Lower lobe of right lung (tissue), 2 donors: ENCODE data around the gene KIF16B. TPM values are rescaled to one million over a fixed set of nuclear protein-coding genes. Genes with fewer than 3 reads are reported as not detected.

Experiments
- ATAC-seq, 2 donors: fragments of 200-7000 bp; cut with Tn5 transposase; one replicate each; pipeline ENCODE4 v1.9.1; 2020 to 2022; ENCODE audit warnings: mild to moderate bottlenecking in 2 of 2, moderate library complexity in 2 of 2
- DNase-seq: peaks from one replicate; pipeline ENCODE4 v3.0.0-alpha.2; 2020
- H3K27ac ChIP-seq: fragments of 200-600 bp; one replicate; pipeline ENCODE4 v1.8.0; 2022
- H3K27me3 ChIP-seq: fragments of 200-600 bp; one replicate; pipeline ENCODE4 v1.8.0; 2022; ENCODE audit warnings: low read depth
- H3K36me3 ChIP-seq: fragments of 200-600 bp; one replicate; pipeline ENCODE4 v1.8.0; 2022; ENCODE audit warnings: mild to moderate bottlenecking
- H3K4me1 ChIP-seq: fragments of 200-600 bp; one replicate; pipeline ENCODE4 v1.8.0; 2022
- H3K4me3 ChIP-seq: fragments of 200-600 bp; one replicate; pipeline ENCODE4 v1.8.0; 2022; ENCODE audit warnings: mild to moderate bottlenecking
- H3K9me3 ChIP-seq: fragments of 200-600 bp; one replicate; pipeline ENCODE4 v1.8.0; 2022
- intact Hi-C: fragments of 100-400 bp; cut with DNase I; formaldehyde crosslinking; loops from one replicate; pipeline ENCODE4 v1.11.0; 2022
- total RNA-seq: library from RNA; stranded (reverse); fragmentation: NEBNext Ultra II Directional; extraction: Animal tissue kit (Norgen Biotek cat#: 25700); gene quantifications from one replicate; pipeline ENCODE4 v1.2.1, GENCODE V29; 2021
- TF ChIP-seq, protein P1 (sequence below): fragments of 200-600 bp; IDR thresholded peaks from one replicate; pipeline ENCODE4 v1.8.0; 2022; ENCODE audit warnings: antibody characterized with exemption, mild to moderate bottlenecking
- donor health status: DM: no; HTN: yes; CAD: no; lungs with severe emphysema.

Gene KIF16B
- total RNA-seq, 1 donor from 2014 or later: 25.1 TPM

DNA sequence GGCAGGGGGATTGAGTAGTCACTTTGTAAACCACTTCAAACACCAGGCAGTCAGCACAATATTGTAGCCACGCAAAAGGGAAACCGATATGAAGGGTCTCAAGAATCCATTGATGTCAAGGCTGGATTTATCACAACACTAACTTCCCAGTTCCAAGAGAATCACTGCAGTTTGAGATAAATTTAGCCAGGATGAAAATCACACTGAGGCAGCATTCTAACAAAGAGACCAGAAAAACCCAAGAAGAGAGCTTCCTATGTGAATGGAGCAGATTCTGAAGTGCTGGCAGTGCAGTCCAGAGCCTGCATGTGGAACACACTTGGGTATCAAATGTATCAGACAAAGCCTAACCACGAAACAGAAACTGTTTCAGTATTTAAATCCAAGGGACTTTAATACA is 84.6 kb downstream of the KIF16B start:
- no peak overlapping the region for H3K4me3 ChIP-seq
- no peaks in the 10 kb centered on the region for H3K9me3 ChIP-seq
- ATAC-seq: no peak
- TF ChIP-seq, protein P1, sequence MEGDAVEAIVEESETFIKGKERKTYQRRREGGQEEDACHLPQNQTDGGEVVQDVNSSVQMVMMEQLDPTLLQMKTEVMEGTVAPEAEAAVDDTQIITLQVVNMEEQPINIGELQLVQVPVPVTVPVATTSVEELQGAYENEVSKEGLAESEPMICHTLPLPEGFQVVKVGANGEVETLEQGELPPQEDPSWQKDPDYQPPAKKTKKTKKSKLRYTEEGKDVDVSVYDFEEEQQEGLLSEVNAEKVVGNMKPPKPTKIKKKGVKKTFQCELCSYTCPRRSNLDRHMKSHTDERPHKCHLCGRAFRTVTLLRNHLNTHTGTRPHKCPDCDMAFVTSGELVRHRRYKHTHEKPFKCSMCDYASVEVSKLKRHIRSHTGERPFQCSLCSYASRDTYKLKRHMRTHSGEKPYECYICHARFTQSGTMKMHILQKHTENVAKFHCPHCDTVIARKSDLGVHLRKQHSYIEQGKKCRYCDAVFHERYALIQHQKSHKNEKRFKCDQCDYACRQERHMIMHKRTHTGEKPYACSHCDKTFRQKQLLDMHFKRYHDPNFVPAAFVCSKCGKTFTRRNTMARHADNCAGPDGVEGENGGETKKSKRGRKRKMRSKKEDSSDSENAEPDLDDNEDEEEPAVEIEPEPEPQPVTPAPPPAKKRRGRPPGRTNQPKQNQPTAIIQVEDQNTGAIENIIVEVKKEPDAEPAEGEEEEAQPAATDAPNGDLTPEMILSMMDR: no peak
- no peaks in the 10 kb centered on the region for H3K4me1 ChIP-seq
- no peaks in the 10 kb centered on the region for H3K27me3 ChIP-seq
- peaks cover 32% of the 10 kb centered on the region for H3K36me3 ChIP-seq
- H3K27ac ChIP-seq: no peak overlapping the region
- DNase-seq: no peak
- intact Hi-C loops: no loop called here

DNA sequence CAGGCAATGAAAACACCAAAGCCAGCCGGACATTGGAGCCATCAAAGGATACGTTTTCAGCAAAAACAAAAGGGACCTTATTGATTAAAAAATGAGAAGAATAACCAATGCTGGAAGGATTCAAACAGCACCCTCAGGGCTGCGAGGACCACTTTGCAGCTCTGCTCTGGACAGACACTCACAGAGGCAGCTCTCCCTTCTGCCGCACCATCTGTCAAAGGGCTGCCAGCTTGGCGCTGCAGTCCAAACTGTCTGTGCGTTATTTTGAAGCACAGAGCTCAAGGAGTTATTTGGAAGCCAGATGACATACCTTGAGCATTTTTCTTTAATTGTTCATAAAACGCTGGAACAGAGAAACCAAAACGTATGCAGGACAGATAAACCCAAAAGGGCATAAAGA is 85.2 kb downstream of the KIF16B start:
- intact Hi-C loops: no loop called here

DNA sequence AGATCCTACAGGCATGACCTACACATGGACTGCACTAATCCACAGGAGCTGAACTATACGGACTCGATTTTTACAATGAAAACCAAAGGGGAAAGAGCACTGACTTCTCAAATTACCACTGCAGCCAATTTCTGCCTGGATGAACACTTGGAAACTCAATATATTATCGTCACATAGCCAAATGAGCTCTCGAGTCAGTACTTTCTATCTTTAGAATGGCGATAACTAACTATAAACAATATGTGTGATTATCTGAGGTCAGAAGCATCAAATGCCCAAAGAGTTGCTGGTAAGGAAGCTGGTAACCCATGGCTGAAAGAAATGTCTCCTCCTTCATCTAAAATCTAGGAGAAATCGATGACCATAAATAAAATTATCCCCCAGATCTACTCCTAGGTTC is 86.7 kb downstream of the KIF16B start:
- DNase-seq: no peak
- intact Hi-C loops: no loop called here
- Histone ChIP-seq H3K4me3 (no peak overlapping the region), H3K36me3 (peaks cover 24% of the 10 kb centered on the region), H3K27ac (no peak overlapping the region), H3K9me3 (no peaks in the 10 kb centered on the region), H3K4me1 (no peaks in the 10 kb centered on the region), H3K27me3 (no peaks in the 10 kb centered on the region)
- TF ChIP-seq, protein P1: no peak
- ATAC-seq: no peak

More for the DNA sequence above, 85.2 kb downstream of the KIF16B start:
- Histone ChIP-seq H3K27ac (no peak overlapping the region), H3K4me3 (no peak overlapping the region), H3K36me3 (peaks cover 27% of the 10 kb centered on the region), H3K4me1 (no peaks in the 10 kb centered on the region), H3K27me3 (no peaks in the 10 kb centered on the region), H3K9me3 (no peaks in the 10 kb centered on the region)
- no peak for ATAC-seq
- TF ChIP-seq, protein P1: no peak
- no peak for DNase-seq

DNA sequence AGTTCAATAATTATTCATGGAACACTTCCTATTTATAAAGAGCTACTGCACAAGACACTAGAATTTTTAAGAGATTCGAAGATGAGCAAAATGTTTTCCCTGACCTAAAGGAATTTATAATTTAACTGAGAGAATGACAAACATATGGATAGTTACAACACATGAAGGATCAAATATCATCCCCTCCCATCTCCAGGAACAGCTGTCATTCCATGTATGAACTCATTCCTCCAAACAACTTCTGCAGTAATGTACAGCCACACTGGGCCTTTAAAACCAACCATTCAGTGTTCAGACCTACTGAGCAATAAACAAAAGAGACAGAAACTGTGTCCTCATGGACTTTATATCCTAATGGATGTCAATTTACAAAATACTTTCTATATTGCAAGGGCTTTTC is 87.8 kb downstream of the KIF16B start:
- intact Hi-C loops: no loop called here
- H3K36me3 ChIP-seq: peaks cover 22% of the 10 kb centered on the region
- no peak for ATAC-seq

DNA sequence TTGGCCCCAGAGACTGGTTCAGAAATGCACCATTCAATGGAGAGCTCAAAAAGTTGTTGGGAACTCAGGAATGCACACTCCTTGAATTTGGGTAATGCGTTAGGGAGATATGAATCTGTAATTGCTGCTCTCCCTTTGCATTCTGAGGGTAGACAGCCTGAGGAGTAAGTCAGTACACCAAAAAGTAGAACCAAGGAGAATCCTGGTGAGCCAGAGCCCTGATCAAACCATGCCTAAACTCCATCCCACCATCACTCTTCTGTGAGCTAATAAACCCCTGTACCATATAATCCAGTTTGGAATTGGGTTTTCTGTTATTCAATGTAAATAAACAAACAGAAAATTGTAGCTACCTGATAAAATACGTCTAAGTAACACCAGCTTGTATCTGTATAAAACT is 90.2 kb downstream of the KIF16B start:
- Histone ChIP-seq H3K4me3 (no peak overlapping the region), H3K36me3 (peaks cover 9% of the 10 kb centered on the region), H3K27ac (no peak overlapping the region), H3K4me1 (no peaks in the 10 kb centered on the region), H3K9me3 (no peaks in the 10 kb centered on the region), H3K27me3 (no peaks in the 10 kb centered on the region)
- intact Hi-C loops: no loop called here
- ATAC-seq (no peak), DNase-seq (no peak)
- TF ChIP-seq, protein P1: no peak

More for the DNA sequence above, 87.8 kb downstream of the KIF16B start:
- no peak for DNase-seq
- Histone ChIP-seq H3K4me3 (no peak overlapping the region), H3K4me1 (no peaks in the 10 kb centered on the region), H3K27me3 (no peaks in the 10 kb centered on the region), H3K27ac (no peak overlapping the region), H3K9me3 (no peaks in the 10 kb centered on the region)
- TF ChIP-seq, protein P1: no peak

DNA sequence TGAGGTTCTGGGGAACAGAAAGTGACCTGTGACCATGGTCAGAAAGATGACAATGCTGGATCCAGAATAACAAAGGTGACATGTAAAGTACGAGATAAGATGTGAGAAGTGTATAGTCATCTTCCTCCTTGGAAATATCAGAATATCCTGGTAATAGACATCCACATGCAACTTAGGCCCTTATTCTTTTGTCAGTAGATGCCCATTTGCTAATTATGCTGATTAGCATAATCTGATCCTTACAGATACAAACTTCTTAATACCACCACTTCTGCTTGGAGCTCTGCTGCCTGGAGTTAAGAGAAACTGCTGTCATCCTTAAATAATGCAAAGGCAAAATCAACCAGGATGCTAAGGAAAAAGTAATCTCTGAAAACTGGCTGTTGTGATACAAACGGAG is 91.3 kb downstream of the KIF16B start:
- Histone ChIP-seq H3K27me3 (no peaks in the 10 kb centered on the region), H3K9me3 (no peaks in the 10 kb centered on the region), H3K27ac (no peak overlapping the region), H3K4me3 (no peak overlapping the region), H3K4me1 (no peaks in the 10 kb centered on the region), H3K36me3 (no peaks in the 10 kb centered on the region)
- TF ChIP-seq, protein P1: no peak
- DNase-seq (no peak), ATAC-seq (no peak)
- intact Hi-C loops: no loop called here
